Kasumi-1 (cell line): ENCODE measurements around the gene CYP2R1.
A peak's percentile ranks its signal among the peaks of the same experiment; 100 is the strongest.
"Not testable (repeated sequence)": the region's sequence is repeated elsewhere in the genome, so short reads cannot be mapped to it uniquely, and the experiment has no call there.

ENCODE experiments used
- DNase-seq, 2 experiments: peaks; one replicate each; lab custom pipeline; 2025; lab: John Stamatoyannopoulos, UW

CYP2R1 gene

GRCh38 chr11:14892577-14892976, 546 bp upstream of the CYP2R1 start:
- DNase-seq: no peak

GRCh38 chr11:14891143-14892035, 642 bp downstream of the CYP2R1 start:
- peak; percentile 86 to 95 for DNase-seq

GRCh38 chr11:14886513-14886912, 5.5 kb downstream of the CYP2R1 start:
- DNase-seq: no peak

- no peak for DNase-seq
These were observed 7.3 kb downstream of the CYP2R1 start for GRCh38 chr11:14884667-14885273.

- DNase-seq: not testable (repeated sequence)
These were observed 8.3 kb downstream of the CYP2R1 start for GRCh38 chr11:14883683-14884082.

- DNase-seq: no peak
These were observed 9.8 kb downstream of the CYP2R1 start for GRCh38 chr11:14882196-14882595.

- no peak for DNase-seq
These were observed 10.3 kb downstream of the CYP2R1 start for GRCh38 chr11:14881576-14882193.

- DNase-seq: no peak
These were observed 16.9 kb downstream of the CYP2R1 start for GRCh38 chr11:14875163-14875562.

GRCh38 chr11:14873632-14874031, 18.4 kb downstream of the CYP2R1 start:
- DNase-seq: no peak

GRCh38 chr11:14872032-14872431, 20.0 kb downstream of the CYP2R1 start:
- no peak for DNase-seq

GRCh38 chr11:14863775-14864174, 28.3 kb downstream of the CYP2R1 start:
- DNase-seq: not testable (repeated sequence)

GRCh38 chr11:14861680-14862079, 30.4 kb downstream of the CYP2R1 start:
- no peak for DNase-seq

- DNase-seq: no peak
These were observed 31.5 kb downstream of the CYP2R1 start for GRCh38 chr11:14860511-14860910.

GRCh38 chr11:14858404-14858803, 33.6 kb downstream of the CYP2R1 start:
- no peak for DNase-seq

- DNase-seq: no peak
These were observed 34.4 kb downstream of the CYP2R1 start for GRCh38 chr11:14857621-14858020.

GRCh38 chr11:14855890-14856289, 36.1 kb downstream of the CYP2R1 start:
- no peak for DNase-seq

GRCh38 chr11:14854057-14854456, 38.0 kb downstream of the CYP2R1 start:
- DNase-seq: no peak

- DNase-seq: no peak
These were observed 39.4 kb downstream of the CYP2R1 start for GRCh38 chr11:14852571-14853177.

- DNase-seq: no peak
These were observed 50.0 kb downstream of the CYP2R1 start for GRCh38 chr11:14842002-14842401.

- DNase-seq: no peak
These were observed 56.2 kb downstream of the CYP2R1 start for GRCh38 chr11:14835496-14836492.
